ENCODE measurements around the gene CPEB3. TPM values are rescaled to one million over a fixed set of nuclear protein-coding genes. Genes with fewer than 3 reads are reported as not detected.

CPEB3 gene
- total and polyA plus RNA-seq, 2 donors (not counting 1 experiment from before 2014, with no cell fraction given), result 0.37 to 0.66 TPM

- Histone ChIP-seq H3K9ac (ENCODE audit: insufficient read depth, low read length) (no peak overlapping the region), H2AFZ (ENCODE audit: low read length) (no peak overlapping the region), H3K4me2 (ENCODE audit: extremely low read depth, insufficient read depth, low read length) (no peak overlapping the region), H3K27me3 (ENCODE audit: control insufficient read depth, insufficient read depth, low read length) (no peaks in the 10 kb centered on the region), H3K79me2 (ENCODE audit: control insufficient read depth, insufficient read depth, low read length) (no peaks in the 10 kb centered on the region), H3K9me3 (ENCODE audit: control insufficient read depth, insufficient read depth, low read depth, low read length) (no peaks in the 10 kb centered on the region), H3K4me1 (ENCODE audit: control insufficient read depth, extremely low read depth, insufficient read depth, low read length) (no peaks in the 10 kb centered on the region), H3K27ac (ENCODE audit: insufficient read depth, low read length) (no peak overlapping the region), H3K36me3 (ENCODE audit: control insufficient read depth, insufficient read depth, low read length) (no peaks in the 10 kb centered on the region), H3K4me3 (replicated peaks in 1 of 4; ENCODE audit: control extremely low read depth in 1 of 4, insufficient read depth in 1 of 4, low read depth in 3 of 4, low read length in 4 of 4) (no peak overlapping the region), H4K20me1 (ENCODE audit: control insufficient read depth, extremely low read depth, insufficient read depth, low read length) (no peaks in the 10 kb centered on the region)
- no peak for TF ChIP-seq EZH2 (IDR thresholded peaks at IDR 0.05; ENCODE audit: low read length, missing control alignments)
- DNase-seq (ENCODE audit: low read depth in 2 of 2), result no peak
Observed at GRCh38 chr10:92213049-92213448, 77.8 kb downstream of the CPEB3 start.

DNA sequence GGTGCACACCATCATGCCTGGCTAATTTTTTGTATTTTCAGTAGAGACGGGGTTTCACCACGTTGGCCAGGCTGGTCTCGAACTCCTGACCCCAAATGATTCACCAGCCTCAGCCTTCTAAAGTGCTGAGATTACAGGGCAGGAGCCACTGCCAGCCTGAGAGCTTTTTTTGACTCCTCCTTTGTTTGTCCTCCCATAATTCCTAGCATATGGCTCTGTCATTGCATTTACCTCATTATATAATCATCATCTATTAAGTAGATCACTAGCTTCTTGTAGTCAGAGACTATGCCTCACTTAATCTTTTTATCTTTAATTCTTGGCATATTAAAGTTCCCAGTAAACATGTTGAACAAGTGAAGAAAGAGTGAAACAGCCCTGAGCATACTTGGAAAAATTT, 82.1 kb downstream of the CPEB3 start:
- no peak overlapping the region for H3K27ac ChIP-seq (ENCODE audit: insufficient read depth, low read length)

GRCh38 chr10:92208157-92208720, 82.6 kb downstream of the CPEB3 start:
- Histone ChIP-seq H3K79me2 (ENCODE audit: control insufficient read depth, insufficient read depth, low read length) (no peaks in the 10 kb centered on the region), H3K4me3 (replicated peaks in 1 of 4; ENCODE audit: control extremely low read depth in 1 of 4, insufficient read depth in 1 of 4, low read depth in 3 of 4, low read length in 4 of 4) (no peak overlapping the region), H3K27ac (ENCODE audit: insufficient read depth, low read length) (no peak overlapping the region), H3K36me3 (ENCODE audit: control insufficient read depth, insufficient read depth, low read length) (no peaks in the 10 kb centered on the region), H2AFZ (ENCODE audit: low read length) (no peak overlapping the region), H3K27me3 (ENCODE audit: control insufficient read depth, insufficient read depth, low read length) (no peaks in the 10 kb centered on the region), H3K4me2 (ENCODE audit: extremely low read depth, insufficient read depth, low read length) (no peak overlapping the region), H4K20me1 (ENCODE audit: control insufficient read depth, extremely low read depth, insufficient read depth, low read length) (no peaks in the 10 kb centered on the region), H3K9ac (ENCODE audit: insufficient read depth, low read length) (no peak overlapping the region), H3K9me3 (ENCODE audit: control insufficient read depth, insufficient read depth, low read depth, low read length) (no peaks in the 10 kb centered on the region), H3K4me1 (ENCODE audit: control insufficient read depth, extremely low read depth, insufficient read depth, low read length) (no peaks in the 10 kb centered on the region)
- TF ChIP-seq EZH2 (IDR thresholded peaks at IDR 0.05; ENCODE audit: low read length, missing control alignments) (no peak), CTCF (conservative IDR thresholded peaks at IDR 0.05 in 1 of 2, IDR thresholded peaks at IDR 0.05 in 1 of 2; ENCODE audit: low read depth in 1 of 2, low read length in 2 of 2) (no peak)
- DNase-seq (ENCODE audit: low read depth in 2 of 2), result no peak

More for the DNA sequence above, 82.1 kb downstream of the CPEB3 start:
- DNase-seq (ENCODE audit: low read depth in 2 of 2), result peak; percentile 27 to 44
- Histone ChIP-seq H3K27me3 (ENCODE audit: control insufficient read depth, insufficient read depth, low read length) (no peaks in the 10 kb centered on the region), H3K9ac (ENCODE audit: insufficient read depth, low read length) (no peak overlapping the region), H3K79me2 (ENCODE audit: control insufficient read depth, insufficient read depth, low read length) (no peaks in the 10 kb centered on the region), H3K4me2 (ENCODE audit: extremely low read depth, insufficient read depth, low read length) (no peak overlapping the region), H3K4me1 (ENCODE audit: control insufficient read depth, extremely low read depth, insufficient read depth, low read length) (no peaks in the 10 kb centered on the region), H2AFZ (ENCODE audit: low read length) (no peak overlapping the region), H3K36me3 (ENCODE audit: control insufficient read depth, insufficient read depth, low read length) (no peaks in the 10 kb centered on the region), H4K20me1 (ENCODE audit: control insufficient read depth, extremely low read depth, insufficient read depth, low read length) (no peaks in the 10 kb centered on the region), H3K9me3 (ENCODE audit: control insufficient read depth, insufficient read depth, low read depth, low read length) (no peaks in the 10 kb centered on the region), H3K4me3 (replicated peaks in 1 of 4; ENCODE audit: control extremely low read depth in 1 of 4, insufficient read depth in 1 of 4, low read depth in 3 of 4, low read length in 4 of 4) (no peak overlapping the region)
- TF ChIP-seq CTCF (conservative IDR thresholded peaks at IDR 0.05 in 1 of 2, IDR thresholded peaks at IDR 0.05 in 1 of 2; ENCODE audit: low read depth in 1 of 2, low read length in 2 of 2) (no peak), EZH2 (IDR thresholded peaks at IDR 0.05; ENCODE audit: low read length, missing control alignments) (no peak)
